Measurements from ENCODE around the gene HAUS2. TPM values are rescaled to one million over a fixed set of nuclear protein-coding genes. Genes with fewer than 3 reads are reported as not detected.

Gene HAUS2
- total and polyA plus RNA-seq, 7 donors = 11.1 to 24.6 (median 18.3) TPM

DNA sequence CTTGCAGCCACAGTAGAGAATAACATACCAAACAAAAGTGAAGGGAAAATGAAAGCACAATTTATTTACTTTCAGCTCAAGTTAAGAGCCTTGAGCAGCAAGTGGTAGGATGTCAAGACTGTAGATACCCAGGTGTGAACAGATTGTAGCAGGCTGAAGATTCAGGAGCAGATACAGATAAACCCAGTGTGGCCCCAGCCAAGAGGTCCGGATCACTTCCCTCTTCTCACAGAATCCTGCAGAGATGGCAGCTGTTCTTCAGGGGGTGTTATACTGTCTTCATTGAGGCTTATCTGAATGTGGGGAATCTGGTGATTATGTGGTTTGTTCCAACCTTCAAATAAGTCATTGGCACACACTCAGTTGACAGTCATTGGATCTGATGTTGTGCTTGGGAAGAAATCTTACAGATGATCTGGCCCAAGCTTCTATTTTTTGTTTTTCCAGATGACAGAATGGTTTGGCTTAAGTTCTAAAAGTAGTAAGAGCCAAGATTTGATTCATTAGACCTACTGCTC is 28.9 kb downstream of the HAUS2 start:
- H3K27ac ChIP-seq = peak overlapping the region; percentile 95 to 98 (median 97)
- peaks cover 0 to 61% (median 56%) of the 10 kb centered on the region in 4 donors for H3K4me1 ChIP-seq
- no peak for DNase-seq
- WGBS, 2 donors = 32 to 61% methylated on average over 1 of the region's 1 CpG
- H3K36me3 ChIP-seq = no peaks in the 10 kb centered on the region
- H3K27me3 ChIP-seq = no peaks in the 10 kb centered on the region
- intact Hi-C loops (cut with DNase I) = loop anchor here (5.0 kb wide), 1 partner anchor 75 kb away; no protein-coding TSS in a partner anchor
- H3K4me3 ChIP-seq = no peak overlapping the region
- no peaks in the 10 kb centered on the region for H3K9me3 ChIP-seq
- no peak for TF ChIP-seq EP300 (IDR thresholded peaks at IDR 0.05)
- TF ChIP-seq, protein P1, sequence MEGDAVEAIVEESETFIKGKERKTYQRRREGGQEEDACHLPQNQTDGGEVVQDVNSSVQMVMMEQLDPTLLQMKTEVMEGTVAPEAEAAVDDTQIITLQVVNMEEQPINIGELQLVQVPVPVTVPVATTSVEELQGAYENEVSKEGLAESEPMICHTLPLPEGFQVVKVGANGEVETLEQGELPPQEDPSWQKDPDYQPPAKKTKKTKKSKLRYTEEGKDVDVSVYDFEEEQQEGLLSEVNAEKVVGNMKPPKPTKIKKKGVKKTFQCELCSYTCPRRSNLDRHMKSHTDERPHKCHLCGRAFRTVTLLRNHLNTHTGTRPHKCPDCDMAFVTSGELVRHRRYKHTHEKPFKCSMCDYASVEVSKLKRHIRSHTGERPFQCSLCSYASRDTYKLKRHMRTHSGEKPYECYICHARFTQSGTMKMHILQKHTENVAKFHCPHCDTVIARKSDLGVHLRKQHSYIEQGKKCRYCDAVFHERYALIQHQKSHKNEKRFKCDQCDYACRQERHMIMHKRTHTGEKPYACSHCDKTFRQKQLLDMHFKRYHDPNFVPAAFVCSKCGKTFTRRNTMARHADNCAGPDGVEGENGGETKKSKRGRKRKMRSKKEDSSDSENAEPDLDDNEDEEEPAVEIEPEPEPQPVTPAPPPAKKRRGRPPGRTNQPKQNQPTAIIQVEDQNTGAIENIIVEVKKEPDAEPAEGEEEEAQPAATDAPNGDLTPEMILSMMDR (IDR thresholded peaks at IDR 0.05) = no peak
- TF ChIP-seq POLR2A (IDR thresholded peaks at IDR 0.05) = no peak
- TF ChIP-seq POLR2AphosphoS5 (IDR thresholded peaks at IDR 0.05) = no peak

GRCh38 chr15:42578984-42579537 is 30.4 kb downstream of the HAUS2 start:
- Histone ChIP-seq H3K36me3 (no peaks in the 10 kb centered on the region), H3K27ac (no peak overlapping the region), H3K27me3 (no peaks in the 10 kb centered on the region), H3K4me1 (peaks cover 0 to 75% (median 65%) of the 10 kb centered on the region in 4 donors), H3K9me3 (no peaks in the 10 kb centered on the region), H3K4me3 (no peak overlapping the region)
- WGBS, 2 donors = 77 to 87% methylated on average over 2 of the region's 2 CpGs
- intact Hi-C loops (cut with DNase I) = loop anchor here (5.0 kb wide), 1 partner anchor 73 kb away; no protein-coding TSS in a partner anchor
- TF ChIP-seq, protein P1 (IDR thresholded peaks at IDR 0.05) = no peak
- TF ChIP-seq POLR2A (IDR thresholded peaks at IDR 0.05) (no peak), EP300 (IDR thresholded peaks at IDR 0.05) (no peak), POLR2AphosphoS5 (IDR thresholded peaks at IDR 0.05) (no peak)
- DNase-seq = no peak

DNA sequence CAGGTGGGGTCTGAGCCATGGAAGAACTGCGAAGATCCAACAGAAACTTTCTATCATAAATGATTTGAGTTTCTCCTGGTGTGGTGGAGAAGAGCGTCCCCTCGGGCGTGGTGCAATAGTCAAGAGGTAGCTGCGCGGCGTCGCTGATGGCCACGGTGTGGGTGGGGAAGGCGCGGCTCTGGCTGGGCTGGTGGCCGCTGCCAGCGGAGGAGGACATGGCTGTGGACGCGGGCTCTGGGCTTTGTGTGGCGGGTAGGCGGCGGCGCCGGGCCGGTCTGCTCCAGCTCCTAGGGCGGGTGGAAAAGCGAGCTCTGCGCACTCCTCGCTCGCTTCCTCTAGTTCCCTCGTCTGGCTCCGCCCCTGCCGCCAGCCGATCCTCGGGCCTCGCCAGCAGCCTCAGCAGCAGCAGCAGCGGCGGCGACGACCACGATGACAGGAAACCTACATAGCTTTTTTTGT is 32.7 kb downstream of the HAUS2 start:
- Histone ChIP-seq H3K27me3 (no peaks in the 10 kb centered on the region), H3K4me3 (peak overlapping the region; percentile 27 to 48 (median 46)), H3K27ac (peak overlapping the region; percentile 82 to 84 (median 82)), H3K9me3 (no peaks in the 10 kb centered on the region), H3K4me1 (peaks cover 0 to 83% (median 70%) of the 10 kb centered on the region in 4 donors), H3K36me3 (peaks cover 0 to 6% (median 0%) of the 10 kb centered on the region in 4 donors)
- DNase-seq = peak; percentile 95
- intact Hi-C loops (cut with DNase I) = loop anchor here (5.0 kb wide), 1 partner anchor 34 kb away; the partner anchor contains the start of genes HAUS2 and LRRC57
- peak; percentile 61 to 80 (median 74) for TF ChIP-seq POLR2AphosphoS5 (IDR thresholded peaks at IDR 0.05)
- TF ChIP-seq POLR2A (IDR thresholded peaks at IDR 0.05) = no peak
- 0 to 1% methylated on average over 37 of the region's 37 CpGs for WGBS, 2 donors

DNA sequence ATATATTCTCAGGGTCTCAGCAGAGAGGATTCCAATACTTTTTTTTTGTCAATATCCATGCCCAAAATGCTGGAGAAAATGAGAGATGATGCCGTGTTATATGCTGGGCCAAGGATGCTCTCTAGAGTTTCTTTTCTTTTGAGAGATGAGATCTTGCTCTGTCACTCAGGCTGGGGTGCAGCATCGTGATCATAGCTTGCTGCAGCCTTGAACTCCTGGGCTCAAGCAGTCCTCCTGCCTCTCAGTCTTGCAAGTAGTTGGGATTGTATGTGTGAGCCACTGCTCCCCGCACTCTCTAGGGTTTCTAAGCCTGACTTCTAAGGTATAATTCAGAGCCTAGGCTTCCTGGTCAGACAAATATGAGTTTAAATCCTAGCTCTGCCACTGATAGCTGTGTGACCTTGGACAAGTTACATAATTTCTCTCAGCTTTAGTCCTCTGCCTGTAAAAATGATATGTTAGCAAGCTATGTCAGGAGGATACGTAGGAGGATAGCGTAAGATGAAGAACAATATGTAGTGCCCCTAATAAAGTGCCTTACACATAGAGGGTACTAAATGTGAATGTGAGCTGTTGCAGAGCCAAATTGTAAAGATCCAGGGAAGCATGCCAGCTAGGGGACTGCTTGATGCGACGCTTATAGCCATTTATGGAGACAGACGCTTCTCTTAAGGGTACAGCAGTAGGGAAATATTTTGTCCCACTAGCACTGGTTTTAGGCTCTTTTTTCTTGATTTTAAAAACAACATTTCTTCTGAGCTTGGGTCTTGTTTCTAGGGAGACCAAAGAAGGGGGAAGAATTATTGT is 34.1 kb downstream of the HAUS2 start:
- intact Hi-C loops (cut with DNase I) = loop anchor here (5.0 kb wide), 1 partner anchor 35 kb away; the partner anchor contains the start of genes HAUS2 and LRRC57
- TF ChIP-seq POLR2AphosphoS5 (IDR thresholded peaks at IDR 0.05) (peak in 1 of 4 donors; percentile 41), POLR2A (IDR thresholded peaks at IDR 0.05) (no peak), EP300 (IDR thresholded peaks at IDR 0.05) (no peak)
- TF ChIP-seq, protein P1 (IDR thresholded peaks at IDR 0.05) = no peak
- Histone ChIP-seq H3K4me1 (peaks cover 0 to 80% (median 62%) of the 10 kb centered on the region in 4 donors), H3K9me3 (no peaks in the 10 kb centered on the region), H3K36me3 (peaks cover 0 to 19% (median 0%) of the 10 kb centered on the region in 4 donors), H3K27ac (peak overlapping the region; percentile 82 to 84 (median 82)), H3K4me3 (peak overlapping the region; percentile 22 to 49 (median 42)), H3K27me3 (no peaks in the 10 kb centered on the region)
- DNase-seq = no peak
- WGBS, 2 donors = 86 to 87% methylated on average over 8 of the region's 8 CpGs
